Neural cell (in vitro differentiated cells): ENCODE results near the gene HSD17B14. TPM values are rescaled to one million over a fixed set of nuclear protein-coding genes. Genes with fewer than 3 reads are reported as not detected.

ENCODE experiments used
- H2AFZ ChIP-seq: fragments of 200-600, 300-800 bp; sonication (generic), shearing (Covaris generic); 2 replicates; pipeline ENCODE4 v1.6.0; 2014; ENCODE audit warnings: low read depth, mild to moderate bottlenecking, antibody characterized with exemption, low read length, moderate library complexity
- H3F3A ChIP-seq: fragments of 200-600 bp; shearing (Covaris generic); 2 replicates; pipeline ENCODE4 v1.6.1; 2016; ENCODE audit warnings: mild to moderate bottlenecking, moderate library complexity, mixed read lengths, antibody characterized with exemption, low read length; ENCODE audit not compliant: insufficient read depth, poor library complexity, severe bottlenecking
- H3K27ac ChIP-seq: fragments of 200-600, 300-800 bp; sonication (generic), shearing (Covaris generic); 2 replicates; pipeline ENCODE4 v1.5.1; 2014; ENCODE audit warnings: mild to moderate bottlenecking, low read length, moderate library complexity
- H3K27me3 ChIP-seq: fragments of 300-800, 200-600 bp; sonication (generic), shearing (Covaris generic); 2 replicates; pipeline ENCODE4 v1.6.0; 2014; ENCODE audit warnings: mild to moderate bottlenecking, low read depth, low read length, moderate library complexity; ENCODE audit not compliant: insufficient read depth
- H3K36me3 ChIP-seq: fragments of 300-800, 200-600 bp; sonication (generic), shearing (Covaris generic); 2 replicates; pipeline ENCODE4 v1.5.1; 2014; ENCODE audit warnings: mild to moderate bottlenecking, antibody characterized with exemption, low read length, moderate library complexity; ENCODE audit not compliant: insufficient read depth
- H3K4me2 ChIP-seq: fragments of 300-800, 200-600 bp; sonication (generic), shearing (Covaris generic); 2 replicates; pipeline ENCODE4 v1.6.0; 2014; ENCODE audit warnings: mild to moderate bottlenecking, low read length
- H3K4me3 ChIP-seq: fragments of 300-800, 200-600 bp; sonication (generic), shearing (Covaris generic); 2 replicates; pipeline ENCODE4 v1.5.1; 2014; ENCODE audit warnings: mild to moderate bottlenecking, low read length, moderate library complexity
- H3K79me2 ChIP-seq: fragments of 200-600 bp; shearing (Covaris generic); replicated peaks from 2 replicates; pipeline ENCODE4 v1.6.0; 2014; ENCODE audit warnings: mild to moderate bottlenecking, low read length, moderate library complexity; ENCODE audit not compliant: insufficient read depth
- H3K9ac ChIP-seq: fragments of 300-800, 200-600 bp; sonication (generic), shearing (Covaris generic); 2 replicates; pipeline ENCODE4 v1.6.1; 2016; ENCODE audit warnings: mild to moderate bottlenecking, low read length, mixed read lengths
- H3K9me2 ChIP-seq: fragments of 200-600 bp; shearing (Covaris generic); 2 replicates; pipeline ENCODE4 v1.6.1; 2016; ENCODE audit warnings: mild to moderate bottlenecking, low read length, mixed read lengths; ENCODE audit not compliant: insufficient read depth
- H3K9me3 ChIP-seq: fragments of 200-600, 300-800 bp; sonication (generic), shearing (Covaris generic); 2 replicates; pipeline ENCODE4 v1.6.1; 2016; ENCODE audit warnings: mild to moderate bottlenecking, mixed run types, low read length, moderate library complexity, mixed read lengths
- H4K20me1 ChIP-seq: fragments of 200-600 bp; shearing (Covaris generic); 2 replicates; pipeline ENCODE4 v1.6.1; 2016; ENCODE audit warnings: mild to moderate bottlenecking, mixed run types; ENCODE audit not compliant: insufficient read depth
- EP300 ChIP-seq: fragments of 450-650 bp; conservative IDR thresholded peaks from 2 replicates; pipeline ENCODE4 v1.6.1; 2014; ENCODE audit warnings: antibody characterized with exemption, mild to moderate bottlenecking, moderate library complexity; ENCODE audit not compliant: poor library complexity, severe bottlenecking
- EZH2 ChIP-seq: fragments of 200-600, 300-800 bp; shearing (Covaris generic), sonication (generic); IDR thresholded peaks from 2 replicates; pipeline ENCODE4 v1.6.1; 2014; ENCODE audit warnings: antibody characterized with exemption, low read length, borderline replicate concordance, mild to moderate bottlenecking; ENCODE audit not compliant: insufficient read depth, poor library complexity, severe bottlenecking
- MXI1 ChIP-seq: fragments of 450-650 bp; conservative IDR thresholded peaks from 2 replicates; pipeline ENCODE4 v1.6.1; 2014; ENCODE audit warnings: antibody characterized with exemption, mild to moderate bottlenecking; ENCODE audit not compliant: poor library complexity, severe bottlenecking
- POLR2AphosphoS5 ChIP-seq: IDR thresholded peaks from 2 replicates; pipeline ENCODE4 v1.6.1; 2012
- RAD21 ChIP-seq: fragments of 450-650 bp; conservative IDR thresholded peaks from 2 replicates; pipeline ENCODE4 v1.6.1; 2014; ENCODE audit warnings: antibody characterized with exemption, mild to moderate bottlenecking, moderate library complexity
- REST ChIP-seq: IDR thresholded peaks from 2 replicates; pipeline ENCODE4 v1.6.1; 2012; ENCODE audit warnings: borderline replicate concordance
- SMC3 ChIP-seq: fragments of 450-650 bp; conservative IDR thresholded peaks from 2 replicates; pipeline ENCODE4 v1.6.1; 2014; ENCODE audit warnings: antibody characterized with exemption, mild to moderate bottlenecking, moderate library complexity; ENCODE audit not compliant: poor library complexity
- TAF1 ChIP-seq: IDR thresholded peaks from 2 replicates; pipeline ENCODE4 v1.6.1; 2012; ENCODE audit warnings: low read depth
- polyA plus RNA-seq: library from polyadenylated mRNA; depleted of rRNA; stranded (reverse); fragments of >200 nt; gene quantifications from 2 replicates; pipeline ENCODE4 v1.2.3, GENCODE V29; 2014
- TF ChIP-seq, protein P1 (sequence below): fragments of 450-650 bp; IDR thresholded peaks from 2 replicates; pipeline ENCODE4 v1.5.1; 2014; ENCODE audit warnings: antibody characterized with exemption, mild to moderate bottlenecking, moderate library complexity; ENCODE audit not compliant: poor library complexity, severe bottlenecking

Gene HSD17B14
- polyA plus RNA-seq, 1 donor from 2014 or later, result 0.40 TPM

GRCh38 chr19:48772503-48772953 is 63.8 kb downstream of the HSD17B14 start:
- Histone ChIP-seq H3K27ac (no peak overlapping the region), H3K27me3 (no peaks in the 10 kb centered on the region), H4K20me1 (no peaks in the 10 kb centered on the region), H3K79me2 (no peaks in the 10 kb centered on the region), H3K9ac (no peak overlapping the region), H3K36me3 (no peaks in the 10 kb centered on the region), H3K4me3 (no peak overlapping the region), H3K9me3 (no peaks in the 10 kb centered on the region), H2AFZ (no peak overlapping the region), H3K4me2 (no peak overlapping the region), H3F3A (no peaks in the 10 kb centered on the region), H3K9me2 (no peaks in the 10 kb centered on the region)
- TF ChIP-seq, protein P1, sequence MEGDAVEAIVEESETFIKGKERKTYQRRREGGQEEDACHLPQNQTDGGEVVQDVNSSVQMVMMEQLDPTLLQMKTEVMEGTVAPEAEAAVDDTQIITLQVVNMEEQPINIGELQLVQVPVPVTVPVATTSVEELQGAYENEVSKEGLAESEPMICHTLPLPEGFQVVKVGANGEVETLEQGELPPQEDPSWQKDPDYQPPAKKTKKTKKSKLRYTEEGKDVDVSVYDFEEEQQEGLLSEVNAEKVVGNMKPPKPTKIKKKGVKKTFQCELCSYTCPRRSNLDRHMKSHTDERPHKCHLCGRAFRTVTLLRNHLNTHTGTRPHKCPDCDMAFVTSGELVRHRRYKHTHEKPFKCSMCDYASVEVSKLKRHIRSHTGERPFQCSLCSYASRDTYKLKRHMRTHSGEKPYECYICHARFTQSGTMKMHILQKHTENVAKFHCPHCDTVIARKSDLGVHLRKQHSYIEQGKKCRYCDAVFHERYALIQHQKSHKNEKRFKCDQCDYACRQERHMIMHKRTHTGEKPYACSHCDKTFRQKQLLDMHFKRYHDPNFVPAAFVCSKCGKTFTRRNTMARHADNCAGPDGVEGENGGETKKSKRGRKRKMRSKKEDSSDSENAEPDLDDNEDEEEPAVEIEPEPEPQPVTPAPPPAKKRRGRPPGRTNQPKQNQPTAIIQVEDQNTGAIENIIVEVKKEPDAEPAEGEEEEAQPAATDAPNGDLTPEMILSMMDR, result no peak
- TF ChIP-seq EP300 (no peak), REST (no peak), TAF1 (no peak), POLR2AphosphoS5 (no peak), SMC3 (no peak), EZH2 (no peak), MXI1 (no peak), RAD21 (no peak)

GRCh38 chr19:48770734-48771472 is 65.4 kb downstream of the HSD17B14 start:
- TF ChIP-seq EP300, result no peak
- no peak for TF ChIP-seq REST
- no peak for TF ChIP-seq MXI1
- TF ChIP-seq TAF1, result no peak
- no peak for TF ChIP-seq RAD21
- TF ChIP-seq, protein P1, result no peak
- TF ChIP-seq SMC3, result no peak
- TF ChIP-seq POLR2AphosphoS5, result no peak
- TF ChIP-seq EZH2, result no peak
- Histone ChIP-seq H3K27ac (no peak overlapping the region), H3K4me3 (no peak overlapping the region), H3K9ac (no peak overlapping the region), H3K4me2 (no peak overlapping the region), H2AFZ (no peak overlapping the region), H3K9me2 (no peaks in the 10 kb centered on the region), H3K79me2 (no peaks in the 10 kb centered on the region), H3K9me3 (no peaks in the 10 kb centered on the region), H4K20me1 (no peaks in the 10 kb centered on the region), H3K36me3 (no peaks in the 10 kb centered on the region), H3F3A (no peaks in the 10 kb centered on the region), H3K27me3 (no peaks in the 10 kb centered on the region)
